HG02678 (cell line): Measurements from ENCODE around the gene OXA1L.
"Not testable (repeated sequence)": the region's sequence is repeated elsewhere in the genome, so short reads cannot be mapped to it uniquely, and the experiment has no call there.

Experiments used
- ATAC-seq: cut with Tn5 transposase; IDR thresholded peaks from one replicate; pipeline ENCODE4 v1.9.1; 2021; ENCODE audit warnings: mild to moderate bottlenecking, moderate library complexity; ENCODE audit not compliant: unreplicated experiment

The OXA1L gene

GRCh38 chr14:22767323-22767589 is 768 bp downstream of the OXA1L start:
- ATAC-seq = no peak

- ATAC-seq = no peak
These were observed 2.5 kb downstream of the OXA1L start for GRCh38 chr14:22768947-22769346.

- no peak for ATAC-seq
These were observed 2.9 kb downstream of the OXA1L start for GRCh38 chr14:22769369-22769768.

GRCh38 chr14:22770481-22771187 is 4.1 kb downstream of the OXA1L start:
- no peak for ATAC-seq

GRCh38 chr14:22772725-22773124 is 6.2 kb downstream of the OXA1L start:
- ATAC-seq = no peak

- no peak for ATAC-seq
These were observed 6.9 kb downstream of the OXA1L start for GRCh38 chr14:22773162-22774010.

- no peak for ATAC-seq
These were observed 7.7 kb downstream of the OXA1L start for GRCh38 chr14:22774011-22774706.

- ATAC-seq = no peak
These were observed 9.7 kb downstream of the OXA1L start for GRCh38 chr14:22776215-22776614.

- not testable (repeated sequence) for ATAC-seq
These were observed 10.4 kb downstream of the OXA1L start for GRCh38 chr14:22776849-22777248.

- no peak for ATAC-seq
These were observed 11.6 kb downstream of the OXA1L start for GRCh38 chr14:22778084-22778483.

GRCh38 chr14:22780105-22780679 is 13.7 kb downstream of the OXA1L start:
- no peak for ATAC-seq

- ATAC-seq = no peak
These were observed 14.4 kb downstream of the OXA1L start for GRCh38 chr14:22780941-22781300.

- no peak for ATAC-seq
These were observed 15.0 kb downstream of the OXA1L start for GRCh38 chr14:22781301-22781991.

- ATAC-seq = no peak
These were observed 20.2 kb downstream of the OXA1L start for GRCh38 chr14:22786685-22787084.

- ATAC-seq = no peak
These were observed 24.8 kb downstream of the OXA1L start for GRCh38 chr14:22791301-22791700.

GRCh38 chr14:22792158-22792557 is 25.7 kb downstream of the OXA1L start:
- no peak for ATAC-seq

GRCh38 chr14:22793550-22793949 is 27.1 kb downstream of the OXA1L start:
- ATAC-seq = not testable (repeated sequence)

GRCh38 chr14:22793976-22794375 is 27.5 kb downstream of the OXA1L start:
- no peak for ATAC-seq

GRCh38 chr14:22794551-22794951 is 28.1 kb downstream of the OXA1L start:
- no peak for ATAC-seq

GRCh38 chr14:22796087-22796707 is 29.7 kb downstream of the OXA1L start:
- peak; percentile 65 for ATAC-seq
